Keratinocyte (primary cell): ENCODE measurements around the gene ZCCHC3. TPM values are rescaled to one million over a fixed set of nuclear protein-coding genes. Genes with fewer than 3 reads are reported as not detected.
A peak's percentile ranks its signal among the peaks of the same experiment; 100 is the strongest.

Experiments used
- DNase-seq: peaks from one replicate; pipeline ENCODE4 v3.0.0-alpha.2; 2011; ENCODE audit warnings: low read depth, missing footprints, low spot score
- FAIRE-seq: peaks from 2 replicates; lab custom pipeline; 2011; peaks lifted over from hg19 to GRCh38; lab: Jason Lieb, UNC
- H2AFZ ChIP-seq: 2 replicates; pipeline ENCODE4 v1.6.0; 2012; ENCODE audit warnings: low read length, control low read depth, inconsistent platforms; ENCODE audit not compliant: control insufficient read depth
- H3K27ac ChIP-seq: 2 replicates; pipeline ENCODE4 v1.5.1; 2011; ENCODE audit warnings: low read length; ENCODE audit not compliant: control insufficient read depth, insufficient read depth
- H3K27me3 ChIP-seq: 3 replicates; pipeline ENCODE4 v1.6.0; 2011; ENCODE audit warnings: low read length; ENCODE audit not compliant: control insufficient read depth, insufficient read depth; ENCODE audit errors: extremely low read depth
- H3K36me3 ChIP-seq, 2 experiments: 2 replicates in 1 of 2; 3 replicates in 1 of 2; pipeline ENCODE4 v1.5.1; 2011; ENCODE audit warnings: low read length in 2 of 2, mild to moderate bottlenecking in 1 of 2; ENCODE audit not compliant: control insufficient read depth in 2 of 2, insufficient read depth in 2 of 2; ENCODE audit errors: extremely low read depth in 1 of 2
- H3K4me1 ChIP-seq: 3 replicates; pipeline ENCODE4 v1.5.1; 2011; ENCODE audit warnings: low read length; ENCODE audit not compliant: control insufficient read depth, insufficient read depth; ENCODE audit errors: extremely low read depth
- H3K4me2 ChIP-seq: 3 replicates; pipeline ENCODE4 v1.6.0; 2011; ENCODE audit warnings: low read depth, low read length; ENCODE audit not compliant: control insufficient read depth, insufficient read depth; ENCODE audit errors: extremely low read depth
- H3K4me3 ChIP-seq, 3 experiments: fragments of 200-600 bp in 1 of 3; sonication (generic) in 1 of 3; 2 replicates in 2 of 3; 3 replicates in 1 of 3; pipeline ENCODE4 v1.5.1; 2011 to 2016; ENCODE audit warnings: low read length in 3 of 3, mild to moderate bottlenecking in 3 of 3, control low read depth in 2 of 3, inconsistent platforms in 1 of 3, low read depth in 1 of 3, mixed read lengths in 1 of 3, mixed run types in 1 of 3, moderate library complexity in 1 of 3; ENCODE audit not compliant: control insufficient read depth in 2 of 3, insufficient read depth in 2 of 3; ENCODE audit errors: extremely low read depth in 1 of 3
- H3K79me2 ChIP-seq: 2 replicates; pipeline ENCODE4 v1.6.0; 2012; ENCODE audit warnings: low read length; ENCODE audit not compliant: control insufficient read depth, insufficient read depth
- H3K9ac ChIP-seq: 3 replicates; pipeline ENCODE4 v1.6.0; 2011; ENCODE audit warnings: low read length; ENCODE audit not compliant: control insufficient read depth, insufficient read depth; ENCODE audit errors: extremely low read depth
- H3K9me1 ChIP-seq: 3 replicates; pipeline ENCODE4 v1.6.0; 2011; ENCODE audit warnings: low read length; ENCODE audit not compliant: control insufficient read depth, insufficient read depth; ENCODE audit errors: extremely low read depth
- H3K9me3 ChIP-seq: 2 replicates; pipeline ENCODE4 v1.5.1; 2012; ENCODE audit warnings: low read depth, low read length; ENCODE audit not compliant: control insufficient read depth
- H4K20me1 ChIP-seq: 3 replicates; pipeline ENCODE4 v1.6.0; 2011; ENCODE audit warnings: low read length; ENCODE audit not compliant: control insufficient read depth, insufficient read depth; ENCODE audit errors: extremely low read depth
- CTCF ChIP-seq, 3 experiments: IDR thresholded peaks in 1 of 3; conservative IDR thresholded peaks in 1 of 3; optimal IDR thresholded peaks in 1 of 3; 2 replicates in 2 of 3; 3 replicates in 1 of 3; pipeline versions ENCODE3 to v1.5.1; 2011; ENCODE audit warnings: low read length in 3 of 3, mild to moderate bottlenecking in 3 of 3, moderate library complexity in 2 of 3, control low read depth in 1 of 3, inconsistent platforms in 1 of 3; ENCODE audit not compliant: insufficient read depth in 2 of 3; ENCODE audit errors: extremely low read depth in 1 of 3
- EZH2 ChIP-seq: IDR thresholded peaks from one replicate; pipeline ENCODE4 v1.6.1; 2012; ENCODE audit warnings: inconsistent platforms, mild to moderate bottlenecking, low read length, moderate library complexity
- dilution Hi-C: fragments of 300-500 bp; cut with MboI; formaldehyde crosslinking; loops from one replicate; pipeline ENCODE4 v1.7.0; 2020; ENCODE audit warnings: low sequenced_read_pairs; ENCODE audit not compliant: extremely low pct_ligation_motif_present
- polyA plus RNA-seq, 5 experiments: library from polyadenylated mRNA; depleted of rRNA in 3 of 5; stranded (reverse) in 3 of 5; stranded (forward) in 1 of 5; unstranded in 1 of 5; fragments of >200 nt; gene quantifications; 1 replicate in 1 of 5; 2 replicates in 3 of 5; 3 replicates in 1 of 5; pipeline versions ENCODE4 v1.2.1 to v1.2.3, GENCODE V29; 2011 to 2012; ENCODE audit warnings: missing spikeins in 2 of 5, low read depth in 1 of 5, low replicate concordance in 1 of 5

The ZCCHC3 gene
- polyA plus RNA-seq, 1 donor (not counting 4 experiments of a cell fraction or from before 2014, with no cell fraction given): 5.7 TPM

GRCh38 chr20:341682-342081 lies 44.3 kb downstream of the ZCCHC3 start:
- FAIRE-seq (no peak), DNase-seq (peak; percentile 93)
- H3K27me3 ChIP-seq: no peaks in the 10 kb centered on the region
- dilution Hi-C loops: no loop called here
- H3K27ac ChIP-seq: no peak overlapping the region
- H3K4me3 ChIP-seq: no peak overlapping the region
- no peak overlapping the region for H2AFZ ChIP-seq
- TF ChIP-seq CTCF (optimal IDR thresholded peaks at IDR 0.05 in 1 of 3, IDR thresholded peaks at IDR 0.05 in 1 of 3, conservative IDR thresholded peaks at IDR 0.05 in 1 of 3; ENCODE audit: extremely low read depth in 1 of 3, insufficient read depth in 2 of 3, low read length in 3 of 3): no peak
- no peak for TF ChIP-seq EZH2
- no peak overlapping the region for H3K4me2 ChIP-seq
- no peaks in the 10 kb centered on the region for H3K4me1 ChIP-seq
- peaks cover 11% of the 10 kb centered on the region for H3K9me3 ChIP-seq
- H4K20me1 ChIP-seq: no peaks in the 10 kb centered on the region
- no peaks in the 10 kb centered on the region for H3K36me3 ChIP-seq
- no peak overlapping the region for H3K9ac ChIP-seq
- H3K9me1 ChIP-seq: no peaks in the 10 kb centered on the region
- H3K79me2 ChIP-seq: no peaks in the 10 kb centered on the region

- Histone ChIP-seq H3K27ac (no peak overlapping the region), H3K79me2 (no peaks in the 10 kb centered on the region), H2AFZ (no peak overlapping the region), H3K36me3 (no peaks in the 10 kb centered on the region), H3K4me3 (no peak overlapping the region), H3K9me1 (no peaks in the 10 kb centered on the region), H3K4me1 (no peaks in the 10 kb centered on the region), H3K9me3 (peaks cover 11% of the 10 kb centered on the region), H3K4me2 (no peak overlapping the region), H3K27me3 (no peaks in the 10 kb centered on the region), H3K9ac (no peak overlapping the region), H4K20me1 (no peaks in the 10 kb centered on the region)
- TF ChIP-seq CTCF (optimal IDR thresholded peaks at IDR 0.05 in 1 of 3, IDR thresholded peaks at IDR 0.05 in 1 of 3, conservative IDR thresholded peaks at IDR 0.05 in 1 of 3; ENCODE audit: extremely low read depth in 1 of 3, insufficient read depth in 2 of 3, low read length in 3 of 3): no peak
- TF ChIP-seq EZH2: no peak
- DNase-seq (no peak), FAIRE-seq (no peak)
- dilution Hi-C loops: no loop called here
Measured at GRCh38 chr20:343107-343506, 45.7 kb downstream of the ZCCHC3 start.
